ENCODE results near the gene TNFAIP8L2. TPM values are rescaled to one million over a fixed set of nuclear protein-coding genes. Genes with fewer than 3 reads are reported as not detected.
"Not testable (repeated sequence)": the region's sequence is repeated elsewhere in the genome, so short reads cannot be mapped to it uniquely, and the experiment has no call there.

The TNFAIP8L2 gene
- total RNA-seq, 1 experiment from 2014 or later, result 0.15 TPM

GRCh38 chr1:151187205-151187604 lies 30.8 kb downstream of the TNFAIP8L2 start:
- DNase-seq (ENCODE audit: low spot score) (no peak), ATAC-seq (no peak)
- Mint-ChIP-seq H3K4me1 (peaks cover 9% of the 10 kb centered on the region), H3K36me3 (peaks cover 34% of the 10 kb centered on the region), H3K27me3 (ENCODE audit: low read depth) (no peaks in the 10 kb centered on the region), H3K4me3 (no peak overlapping the region), H3K27ac (no peak overlapping the region), H3K9me3 (no peaks in the 10 kb centered on the region)
- TF ChIP-seq FOXJ3 (CRISPR knock-in tag; IDR thresholded peaks at IDR 0.05; ENCODE audit: borderline replicate concordance), result no peak
- TF ChIP-seq IRF1 (CRISPR knock-in tag; IDR thresholded peaks at IDR 0.05), result no peak
- no peak for TF ChIP-seq ZNF281 (CRISPR knock-in tag; IDR thresholded peaks at IDR 0.05)
- no peak for TF ChIP-seq ZNF232 (CRISPR knock-in tag; IDR thresholded peaks at IDR 0.05)
- POLR2A ChIA-PET, result no interaction called here
- CTCF ChIA-PET, result no interaction called here

- H3K4me1 Mint-ChIP-seq; POLR2A ChIA-PET; H3K27me3 Mint-ChIP-seq (ENCODE audit: low read depth); DNase-seq (ENCODE audit: low spot score); H3K9me3 Mint-ChIP-seq; ATAC-seq: not testable (repeated sequence)
- CTCF ChIA-PET, result interaction anchor here (3.1 kb wide), 1 partner anchor 89 kb away, joined by 24 read pairs; no protein-coding TSS in a partner anchor
- Mint-ChIP-seq H3K27ac (peak overlapping the region; percentile 70), H3K4me3 (peak overlapping the region; percentile 99), H3K36me3 (peaks cover 22% of the 10 kb centered on the region)
- TF ChIP-seq MAX (CRISPR knock-in tag; IDR thresholded peaks at IDR 0.05), result peak; percentile 28; the same call in 1 of the 2 replicates
- 0 out of 2 replicates have a peak, but pooled peaks have one; percentile 17 for TF ChIP-seq USF1 (CRISPR knock-in tag; IDR thresholded peaks at IDR 0.05)
These were observed 32.2 kb downstream of the TNFAIP8L2 start for GRCh38 chr1:151188667-151189066.

GRCh38 chr1:151189637-151190445 lies 33.4 kb downstream of the TNFAIP8L2 start, which contains the start of gene VPS72:
Gene VPS72, minus strand, starts transcription at chr1:151190197. Its CDS starts 76 bp downstream, at chr1:151190121.
- no peaks in the 10 kb centered on the region for H3K9me3 Mint-ChIP-seq
- ChIA-PET POLR2A (interaction anchor here (0.7 to 1.0 kb wide), 8 partner anchors 9 to 141 kb away, joined by 3 to 6 read pairs (median 4); partner anchors contain the start of genes PIP5K1A and SCNM1), CTCF (interaction anchor here (0.6 to 3.1 kb wide), 14 partner anchors 14 to 151 kb away, joined by 3 to 24 read pairs (median 4); partner anchors contain the start of genes C1orf56, GABPB2, PSMD4 and TMOD4)
- DNase-seq (ENCODE audit: low spot score) (peak; percentile 83), ATAC-seq (peak; percentile 93)
- peak within 1 kb of the TSS; percentile 97 for H3K27ac Mint-ChIP-seq
- H3K4me1 Mint-ChIP-seq, result peaks cover 9% of the 10 kb centered on the region
- peak within 1 kb of the TSS; percentile 99 for H3K4me3 Mint-ChIP-seq
- H3K36me3 Mint-ChIP-seq, result peaks cover 12% of the 10 kb centered on the region
- no peaks in the 10 kb centered on the region; the same call in 1 of the 2 replicates for H3K27me3 Mint-ChIP-seq (ENCODE audit: low read depth)
- peak; percentile 92 for TF ChIP-seq ZNF423 (CRISPR knock-in tag; IDR thresholded peaks at IDR 0.05)
- TF ChIP-seq SP1 (CRISPR knock-in tag; conservative IDR thresholded peaks at IDR 0.05), result peak; percentile 89
- peak; percentile 85; the same call in 1 of the 2 replicates for TF ChIP-seq FOXK1 (CRISPR knock-in tag; IDR thresholded peaks at IDR 0.05)
- TF ChIP-seq CREM (CRISPR knock-in tag; IDR thresholded peaks at IDR 0.05), result no peak
- TF ChIP-seq NFE2L1 (CRISPR knock-in tag; IDR thresholded peaks at IDR 0.05), result no peak; the same call in 1 of the 2 replicates
- no peak for TF ChIP-seq ATF6 (CRISPR knock-in tag; IDR thresholded peaks at IDR 0.05)
- peak; percentile 95 for TF ChIP-seq ETV6 (CRISPR knock-in tag; IDR thresholded peaks at IDR 0.05)
- TF ChIP-seq TCF7 (CRISPR knock-in tag; IDR thresholded peaks at IDR 0.05; ENCODE audit: low read depth), result no peak
- peak; percentile 44; the same call in 1 of the 2 replicates for TF ChIP-seq USF2 (CRISPR knock-in tag; IDR thresholded peaks at IDR 0.05)
- peak; percentile 67; the same call in 1 of the 2 replicates for TF ChIP-seq FOXP4 (CRISPR knock-in tag; IDR thresholded peaks at IDR 0.05)
- no peak for TF ChIP-seq CBFB (CRISPR knock-in tag; IDR thresholded peaks at IDR 0.05; ENCODE audit: low read depth)
- no peak for TF ChIP-seq ZNF317 (CRISPR knock-in tag; IDR thresholded peaks at IDR 0.05; ENCODE audit: borderline replicate concordance, low read depth)
- TF ChIP-seq MAX (CRISPR knock-in tag; IDR thresholded peaks at IDR 0.05), result peak; percentile 68

All from WTC11 (cell line).